GM18526 (cell line): ENCODE data around the gene FAF1.

Experiments
- POLR2A ChIP-seq: IDR thresholded peaks from 3 replicates; pipeline ENCODE4 v1.6.1; 2011; ENCODE audit not compliant: insufficient read length; ENCODE audit errors: extremely low read depth

The FAF1 gene

DNA sequence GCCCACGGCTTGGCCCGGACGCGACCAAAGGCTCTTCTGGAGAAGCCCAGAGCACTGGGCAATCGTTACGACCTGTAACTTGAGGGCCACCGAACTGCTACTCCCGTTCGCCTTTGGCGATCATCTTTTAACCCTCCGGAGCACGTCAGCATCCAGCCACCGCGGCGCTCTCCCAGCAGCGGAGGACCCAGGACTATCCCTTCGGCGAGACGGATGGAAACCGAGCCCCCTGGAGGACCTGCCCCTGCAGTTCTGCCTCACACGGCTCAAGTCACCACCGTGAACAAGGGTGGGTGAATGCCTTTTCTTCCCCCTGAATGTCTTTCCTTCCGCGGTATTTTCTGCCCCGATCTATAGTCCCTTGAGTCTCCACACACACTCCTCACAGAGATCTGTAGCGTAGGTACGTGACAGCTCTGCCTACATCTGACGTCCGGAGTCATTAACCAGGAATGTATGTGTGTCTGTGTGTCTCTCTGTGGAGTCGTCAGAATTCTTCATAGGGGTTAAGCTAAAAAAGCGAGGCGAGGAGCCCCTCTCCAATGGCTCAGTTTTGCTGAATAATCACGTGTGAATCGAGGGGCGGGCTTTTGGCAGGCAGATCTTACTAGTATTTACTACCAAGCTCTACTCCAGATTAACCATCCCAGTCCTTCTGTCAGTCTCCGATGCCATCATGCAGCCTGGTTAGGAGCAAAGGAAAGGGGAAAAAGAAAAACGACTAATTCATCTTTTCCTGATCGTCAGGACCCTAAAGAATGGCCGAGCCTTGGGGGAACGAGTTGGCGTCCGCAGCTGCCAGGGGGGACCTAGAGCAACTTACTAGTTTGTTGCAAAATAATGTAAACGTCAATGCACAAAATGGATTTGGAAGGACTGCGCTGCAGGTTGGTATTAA, 9.8 kb upstream of the FAF1 start, which contains the start of gene CDKN2C:
Gene CDKN2C (plus strand): TSS at position 635 of the 898 bp plus-strand sequence. CDS start 124 bp downstream, at position 759.
- TF ChIP-seq POLR2A = peak; percentile 53

DNA sequence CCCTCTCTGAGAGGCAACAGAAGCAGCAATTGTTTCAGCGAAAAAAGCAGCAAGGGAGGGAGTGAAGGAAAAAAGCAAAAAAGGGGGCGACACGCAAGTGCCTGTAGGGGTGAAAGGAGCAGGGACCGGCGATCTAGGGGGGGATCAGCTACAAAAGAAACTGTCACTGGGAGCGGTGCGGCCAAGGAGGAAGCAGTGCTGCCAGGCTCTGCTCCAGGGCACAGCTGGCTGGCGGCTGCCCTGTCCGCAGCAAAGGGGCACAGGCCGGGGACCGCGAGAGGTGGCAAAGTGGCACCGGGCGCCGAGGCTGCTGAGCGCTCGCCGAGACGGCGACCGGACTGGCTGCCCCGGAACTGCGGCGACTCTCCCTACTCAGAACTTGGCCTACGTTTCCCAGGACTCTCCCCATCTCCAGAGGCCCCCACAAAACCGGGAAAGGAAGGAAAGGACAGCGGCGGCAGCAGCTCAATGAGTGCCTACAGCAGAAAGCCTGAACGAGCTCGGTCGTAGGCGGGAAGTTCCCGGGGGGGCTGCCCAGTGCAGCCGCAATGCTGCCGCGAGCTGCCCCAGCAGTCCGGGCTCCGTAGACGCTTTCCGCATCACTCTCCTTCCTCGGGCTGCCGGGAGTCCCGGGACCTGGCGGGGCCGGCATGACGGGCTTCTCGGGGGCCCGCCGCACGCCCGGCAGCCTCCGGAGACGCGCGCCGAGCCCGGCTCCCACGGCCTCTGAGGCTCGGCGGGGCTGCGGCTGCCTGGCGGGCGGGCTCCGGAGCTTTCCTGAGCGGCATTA, 8.9 kb upstream of the FAF1 start:
- peak; percentile 53 for TF ChIP-seq POLR2A

DNA sequence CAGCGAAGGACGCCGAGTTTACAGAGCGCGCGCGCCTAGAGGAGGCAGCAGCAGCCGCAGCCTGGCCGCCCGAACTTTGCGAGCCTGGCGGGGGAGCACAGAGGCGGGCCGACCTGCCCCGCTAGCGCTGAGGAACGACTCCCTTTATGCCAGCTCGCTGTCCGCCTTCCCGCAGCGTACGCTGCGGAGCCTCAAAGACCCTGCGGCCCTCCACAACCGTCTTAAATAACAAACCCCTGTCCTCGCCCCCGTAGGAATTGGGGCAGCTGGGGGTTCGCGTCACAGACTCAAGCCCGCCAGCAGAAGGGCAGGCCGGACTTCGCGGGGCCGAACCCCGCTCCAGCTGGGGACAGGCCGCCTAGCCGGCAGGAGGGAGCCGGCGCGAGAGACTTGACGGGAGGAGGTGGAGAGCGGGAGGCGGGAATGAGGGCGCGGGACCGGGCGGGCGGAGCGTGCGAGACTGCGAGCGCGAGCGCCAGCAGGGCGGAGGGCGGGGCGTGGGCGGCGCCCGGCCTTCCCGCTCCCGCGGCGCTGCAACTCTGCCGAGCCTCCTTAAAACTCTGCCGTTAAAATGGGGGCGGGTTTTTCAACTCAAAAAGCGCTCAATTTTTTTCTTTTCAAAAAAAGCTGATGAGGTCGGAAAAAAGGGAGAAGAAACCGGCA, 8.2 kb upstream of the FAF1 start:
- TF ChIP-seq POLR2A = peak; percentile 65

DNA sequence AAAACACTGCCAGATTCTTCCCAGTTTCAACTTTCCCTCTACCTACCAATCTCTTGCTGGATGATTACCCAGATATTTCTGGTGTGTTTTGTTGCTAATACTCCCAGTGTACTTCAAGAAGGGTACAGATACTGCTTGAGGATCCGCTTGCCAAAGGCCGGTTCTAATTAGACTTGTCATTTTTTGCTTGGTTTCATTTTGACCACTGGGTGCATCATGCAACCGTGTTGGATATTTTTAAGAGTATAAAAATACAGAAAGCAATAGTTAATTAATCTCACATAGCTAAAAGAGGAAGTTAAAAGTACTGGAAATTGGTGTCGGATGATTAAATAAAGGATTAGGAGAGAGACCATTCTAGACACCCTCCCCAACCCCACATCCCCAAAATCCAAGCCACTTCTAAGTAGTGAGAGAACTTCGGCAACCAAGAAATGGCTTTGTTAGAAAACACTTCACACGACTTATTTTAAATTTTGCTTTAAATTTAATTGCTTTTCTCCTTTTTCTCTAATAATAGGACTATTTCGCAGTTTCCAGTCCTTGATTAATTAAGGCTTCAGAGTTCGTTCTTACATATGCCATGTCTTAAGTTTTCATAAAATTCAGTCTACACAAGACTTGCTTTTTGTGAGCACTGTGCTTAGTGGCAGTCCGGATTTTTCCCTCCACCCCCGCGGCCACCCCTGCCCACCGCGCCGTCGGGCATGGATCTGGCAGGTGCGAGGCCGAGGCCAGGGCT, 7.5 kb upstream of the FAF1 start:
- no peak for TF ChIP-seq POLR2A

DNA sequence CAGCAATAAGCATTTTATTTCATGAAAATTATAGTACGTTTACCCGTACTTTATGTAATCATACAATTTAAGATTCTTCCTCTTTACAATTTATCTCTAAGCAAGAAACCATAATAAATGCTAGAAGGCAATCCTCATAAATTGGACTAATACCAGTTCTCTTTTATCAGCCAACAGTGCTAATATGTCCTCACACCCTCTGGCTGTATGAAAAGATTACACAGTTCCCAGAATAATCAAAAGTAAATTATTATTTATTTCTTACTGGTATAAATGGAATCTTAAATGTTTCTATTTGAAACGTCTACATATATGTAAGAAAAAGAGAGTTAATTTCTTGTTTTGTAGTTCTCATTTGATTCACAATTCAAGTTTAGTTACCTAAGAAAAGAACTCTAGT, 6.9 kb upstream of the FAF1 start:
- no peak for TF ChIP-seq POLR2A

DNA sequence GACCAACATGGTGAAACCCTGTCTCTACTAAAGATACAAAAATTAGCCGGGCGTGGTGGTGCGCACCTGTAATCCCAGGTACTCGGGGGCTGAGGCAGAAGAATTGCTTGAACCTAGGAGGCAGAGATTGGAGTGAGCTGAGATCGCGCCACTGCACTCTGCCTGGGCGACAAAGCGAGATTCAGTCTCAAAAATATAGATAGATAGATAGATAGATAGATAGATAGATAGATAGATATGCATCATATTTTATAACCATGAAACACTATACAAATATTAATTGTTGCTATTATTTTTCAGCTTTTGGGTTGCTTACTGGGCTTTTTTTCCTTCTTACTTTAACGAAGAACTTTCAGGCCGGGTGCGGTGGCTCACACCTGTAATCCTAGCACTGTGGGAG, 4.8 kb upstream of the FAF1 start:
- TF ChIP-seq POLR2A = no peak

DNA sequence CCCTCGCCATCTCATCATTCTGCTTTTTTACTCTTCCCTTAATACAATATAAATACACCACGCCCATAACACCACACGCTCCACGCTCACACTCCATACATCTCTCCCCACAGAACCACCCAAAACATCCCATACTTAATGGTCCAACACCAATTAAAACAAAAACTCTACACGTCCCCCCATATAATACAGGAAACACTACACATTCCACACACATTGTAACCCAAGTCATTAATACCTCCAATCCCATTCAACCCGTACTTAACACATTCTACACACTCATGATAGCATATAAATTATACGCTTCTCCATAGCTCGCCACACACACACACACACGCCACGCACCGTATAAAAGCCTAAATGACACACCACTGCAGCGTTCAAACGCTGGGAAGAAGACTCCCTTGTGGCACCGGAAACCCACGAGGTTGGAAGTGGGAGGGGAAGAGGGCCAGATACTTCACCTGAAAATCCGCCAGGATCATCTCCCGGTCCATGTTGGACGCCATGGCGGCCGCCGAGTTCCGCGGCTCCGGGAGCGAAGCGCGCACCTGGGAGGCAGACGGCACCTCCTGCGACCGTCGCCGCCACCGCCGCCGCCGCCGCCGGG, 659 bp downstream of the FAF1 start:
- TF ChIP-seq POLR2A = no peak

DNA sequence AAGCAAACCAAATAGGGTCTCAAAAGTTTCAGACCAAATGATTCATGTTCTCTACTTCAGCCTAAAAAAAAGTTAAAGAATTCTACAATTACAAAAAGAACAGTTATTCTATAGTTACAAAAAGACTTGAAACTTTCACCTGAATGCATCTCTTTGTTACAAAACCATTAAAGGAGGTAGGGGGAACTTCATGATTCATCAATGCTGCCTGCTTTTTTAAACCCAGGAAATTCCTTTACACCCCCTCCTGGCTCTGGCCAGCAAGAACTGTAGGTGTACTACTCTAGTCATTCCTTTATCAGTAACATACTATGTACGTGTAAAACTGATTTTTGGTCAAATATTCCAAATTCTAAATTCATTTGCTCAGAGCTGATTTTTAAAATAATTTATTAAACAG, 5.0 kb downstream of the FAF1 start:
- TF ChIP-seq POLR2A = no peak

DNA sequence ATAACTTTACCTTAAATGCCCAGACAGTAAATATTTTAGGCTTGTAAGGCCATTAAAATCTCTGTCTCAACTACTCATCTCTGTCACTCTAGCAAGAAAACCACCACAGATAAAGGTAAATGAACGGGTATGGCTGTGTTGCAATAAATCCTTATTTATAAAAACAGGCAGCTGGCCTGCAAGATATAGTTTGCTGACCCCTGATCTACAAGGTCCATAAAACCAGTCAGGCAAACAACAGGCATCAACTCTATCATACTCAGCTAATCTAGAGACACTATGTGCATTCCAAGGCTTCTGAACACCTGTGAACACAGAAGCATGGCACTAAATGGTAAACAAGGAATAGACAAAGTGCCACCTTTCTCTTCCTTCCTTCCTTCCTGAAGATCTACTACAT, 9.7 kb downstream of the FAF1 start:
- TF ChIP-seq POLR2A = no peak

DNA sequence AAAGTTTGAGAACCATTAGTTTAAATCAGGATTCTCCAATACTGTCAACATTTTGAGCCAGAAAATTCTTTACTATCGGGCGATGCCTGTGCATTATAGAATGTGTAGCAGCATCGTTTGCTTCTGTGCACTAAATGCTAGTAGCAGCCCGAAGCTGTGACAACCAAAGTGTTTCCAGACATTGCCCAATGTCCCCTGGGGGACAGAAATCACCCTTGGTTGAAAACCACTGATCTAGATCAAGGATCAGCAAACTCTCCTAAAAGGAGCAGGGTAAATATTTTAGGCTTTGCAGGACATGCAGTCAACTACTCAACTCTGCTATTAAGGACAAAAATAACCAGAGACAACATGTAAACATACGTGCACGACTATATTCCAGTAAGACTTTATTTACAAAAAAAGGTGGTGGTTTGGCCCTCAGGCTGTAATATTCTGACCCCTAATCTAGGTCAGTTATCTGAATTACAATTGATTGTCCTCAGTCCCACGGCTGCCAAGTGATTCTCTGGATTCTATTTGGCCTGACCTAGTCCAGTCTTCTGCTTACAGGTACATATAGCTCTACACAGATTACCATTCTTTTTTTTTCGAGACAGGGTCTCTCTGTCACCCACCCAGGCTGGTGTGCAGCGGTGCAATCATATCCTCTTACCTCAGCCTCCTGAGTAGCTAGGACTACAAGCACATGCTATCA, 10.6 kb downstream of the FAF1 start:
- TF ChIP-seq POLR2A = no peak

DNA sequence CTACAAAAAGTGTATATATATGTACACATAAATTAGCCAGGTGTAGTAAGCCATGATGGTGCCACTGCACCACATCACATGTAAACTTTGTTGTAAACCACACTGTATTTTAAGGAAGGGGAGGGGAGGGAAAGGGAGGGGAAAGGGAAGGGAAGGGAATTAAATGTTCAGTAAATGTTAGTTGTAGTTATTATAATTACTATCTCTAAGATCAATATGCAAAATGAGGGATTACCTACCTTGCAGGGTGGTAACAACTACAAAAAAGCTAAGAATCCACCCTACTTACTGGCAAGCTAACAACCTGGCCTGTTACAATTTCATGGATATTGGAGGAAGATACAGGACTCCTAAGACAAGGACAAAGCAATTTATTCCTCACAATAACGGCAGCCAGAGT, 17.7 kb downstream of the FAF1 start:
- TF ChIP-seq POLR2A = no peak

DNA sequence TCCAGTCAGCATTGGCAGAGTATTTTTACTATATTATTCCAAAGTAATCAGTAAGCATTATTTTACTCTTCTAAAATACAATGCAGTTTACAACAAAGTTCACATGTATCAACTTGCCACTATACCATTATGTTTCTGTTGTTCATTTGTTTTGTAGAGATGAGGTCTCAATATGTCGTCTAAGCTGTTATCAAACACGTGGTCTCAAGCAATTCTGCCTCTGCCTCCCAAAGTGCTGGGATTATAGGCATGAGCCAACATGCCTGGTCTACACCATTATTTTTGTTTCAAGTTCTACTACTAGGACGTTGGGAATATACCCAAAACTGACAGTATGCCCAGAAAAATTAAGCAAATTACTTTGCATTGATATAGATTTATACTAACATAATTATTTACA, 19.8 kb downstream of the FAF1 start:
- no peak for TF ChIP-seq POLR2A

DNA sequence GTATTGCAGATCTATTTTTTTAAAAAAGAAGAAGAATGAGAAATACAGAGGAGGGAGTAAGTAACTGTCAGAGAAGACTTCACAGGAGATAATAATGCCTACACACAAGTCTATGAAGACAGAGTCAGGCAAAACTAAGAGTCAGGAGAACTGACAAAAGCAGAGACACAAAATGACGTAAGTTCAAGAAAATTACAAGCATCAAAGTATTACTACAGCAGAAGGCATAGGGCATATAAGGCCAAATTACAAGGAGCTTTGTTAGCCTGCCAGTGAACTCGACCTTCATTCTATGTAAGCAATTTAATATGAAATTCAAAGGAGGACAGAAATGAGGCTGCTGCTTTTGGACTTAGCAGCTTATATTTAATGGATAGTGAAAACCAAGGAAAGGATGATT, 23.7 kb downstream of the FAF1 start:
- no peak for TF ChIP-seq POLR2A

DNA sequence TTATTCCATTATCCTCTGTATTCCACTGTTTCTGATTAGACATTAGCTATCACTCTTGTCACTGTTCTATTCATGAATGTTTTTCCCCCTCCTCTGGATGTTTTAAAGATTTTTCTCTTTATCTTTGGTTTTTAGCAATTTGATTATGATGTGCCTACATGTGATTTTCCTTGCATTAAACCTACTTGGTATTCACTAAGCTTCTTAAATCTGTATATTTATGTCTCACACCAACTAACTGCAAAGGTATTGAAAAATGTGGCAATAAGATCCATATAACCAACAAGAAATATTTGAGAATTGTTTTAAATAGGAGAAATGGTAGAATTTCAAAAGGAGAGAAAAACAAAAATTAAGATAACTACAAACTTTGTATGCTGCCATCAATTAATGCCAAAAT, 25.2 kb downstream of the FAF1 start:
- no peak for TF ChIP-seq POLR2A
